Stomach smooth muscle (tissue), 2 donors: ENCODE measurements around the gene TMEM30B.
A peak's percentile ranks its signal among the peaks of the same experiment; 100 is the strongest.
"Not testable (repeated sequence)": the region's sequence is repeated elsewhere in the genome, so short reads cannot be mapped to it uniquely, and the experiment has no call there.

ENCODE experiments used
- H3K27ac ChIP-seq: one replicate; pipeline ENCODE4 v1.7.0; 2013; ENCODE audit warnings: mild to moderate bottlenecking, low read length, inconsistent platforms
- H3K27me3 ChIP-seq, 2 donors: one replicate each; pipeline ENCODE4 v1.7.0; 2013; ENCODE audit warnings: low read length in 2 of 2; ENCODE audit not compliant: insufficient read depth in 2 of 2, control insufficient read depth in 1 of 2
- H3K36me3 ChIP-seq, 2 donors: one replicate each; pipeline ENCODE4 v1.7.0; 2013; ENCODE audit warnings: low read length in 2 of 2; ENCODE audit not compliant: control insufficient read depth in 2 of 2, insufficient read depth in 2 of 2
- H3K4me1 ChIP-seq: one replicate; pipeline ENCODE4 v1.7.0; 2013; ENCODE audit warnings: low read length; ENCODE audit not compliant: control insufficient read depth, insufficient read depth
- H3K4me3 ChIP-seq, 2 donors: one replicate each; pipeline ENCODE4 v1.7.0; 2013; ENCODE audit warnings: low read length in 2 of 2
- H3K9ac ChIP-seq, 2 donors: one replicate each; pipeline ENCODE4 v1.7.0; 2013; ENCODE audit warnings: low read length in 2 of 2, mild to moderate bottlenecking in 1 of 2
- H3K9me3 ChIP-seq, 2 donors: one replicate each; pipeline ENCODE4 v1.7.0; 2013; ENCODE audit warnings: low read length in 2 of 2; ENCODE audit not compliant: control insufficient read depth in 2 of 2
- donor health status: healthy.
- donor health status: Pancreatic carcinoma.

The TMEM30B gene

DNA sequence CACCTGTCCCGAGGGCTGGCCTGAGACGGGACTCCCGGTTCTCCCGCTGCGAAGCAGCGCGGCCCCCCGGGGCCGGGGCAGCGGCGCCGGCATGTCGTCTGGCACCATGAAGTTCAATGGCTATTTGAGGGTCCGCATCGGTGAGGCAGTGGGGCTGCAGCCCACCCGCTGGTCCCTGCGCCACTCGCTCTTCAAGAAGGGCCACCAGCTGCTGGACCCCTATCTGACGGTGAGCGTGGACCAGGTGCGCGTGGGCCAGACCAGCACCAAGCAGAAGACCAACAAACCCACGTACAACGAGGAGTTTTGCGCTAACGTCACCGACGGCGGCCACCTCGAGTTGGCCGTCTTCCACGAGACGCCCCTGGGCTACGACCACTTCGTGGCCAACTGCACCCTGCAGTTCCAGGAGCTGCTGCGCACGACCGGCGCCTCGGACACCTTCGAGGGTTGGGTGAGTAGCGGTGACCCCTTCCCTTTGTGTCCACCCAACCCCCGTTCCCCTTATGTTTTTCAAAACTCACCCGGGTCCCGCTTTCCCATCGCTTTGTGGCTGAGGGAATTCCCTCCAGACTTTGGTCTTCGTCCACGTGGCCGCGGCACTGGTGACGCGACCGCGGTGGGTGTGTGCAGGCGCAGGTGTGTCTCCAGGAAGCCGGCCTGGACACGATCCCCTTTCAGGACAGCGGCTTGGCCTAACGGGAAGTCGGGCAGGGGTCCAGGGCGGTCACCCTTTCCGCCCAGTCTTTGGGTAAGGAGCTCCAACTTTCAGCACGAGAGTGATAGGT lies 41.1 kb upstream of the TMEM30B start:
- no peak overlapping the region for H3K27ac ChIP-seq
- H3K9me3 ChIP-seq = no peaks in the 10 kb centered on the region
- H3K4me1 ChIP-seq = peaks cover 6% of the 10 kb centered on the region
- no peaks in the 10 kb centered on the region for H3K36me3 ChIP-seq
- H3K27me3 ChIP-seq = peaks cover 16 to 23% of the 10 kb centered on the region in 2 donors
- peak overlapping the region; percentile 26 to 67 for H3K4me3 ChIP-seq
- H3K9ac ChIP-seq = peak overlapping the region; percentile 35 to 42

DNA sequence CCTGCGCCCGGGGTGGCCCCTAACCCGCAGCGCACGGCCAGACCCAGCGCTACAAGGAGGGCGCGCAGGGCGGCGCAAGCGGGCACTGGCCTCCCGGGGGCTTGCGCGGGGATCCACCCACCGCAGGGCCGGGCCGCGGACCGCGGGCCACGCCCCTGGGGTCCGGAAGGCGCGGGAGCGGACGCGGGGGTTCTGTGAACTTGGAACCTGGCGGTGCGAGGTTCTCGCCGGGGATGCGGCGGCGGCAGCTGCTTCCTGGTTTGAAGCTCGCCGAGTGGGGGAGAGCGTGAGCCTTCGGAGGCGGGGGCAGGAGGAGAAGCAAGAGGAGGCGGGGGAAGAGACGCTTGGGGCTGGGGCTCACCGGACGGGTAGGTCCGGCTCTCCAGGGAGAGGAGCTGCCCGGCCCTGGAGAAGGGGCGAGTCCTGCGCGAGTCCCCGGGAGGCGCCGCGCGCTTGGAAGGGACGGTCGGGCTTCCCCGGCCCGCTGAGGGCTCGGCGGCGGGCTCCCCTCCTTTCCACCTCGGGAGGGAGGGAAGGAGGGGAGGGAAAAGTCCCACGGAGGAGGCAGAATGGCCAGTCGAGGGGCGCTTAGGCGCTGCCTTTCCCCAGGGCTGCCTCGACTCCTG lies 40.4 kb upstream of the TMEM30B start, which contains the start of gene PRKCH:
PRKCH (plus strand) TSS at position 195 of the 626 bp plus-strand sequence. CDS start 523 bp downstream, outside the sequence.
- Histone ChIP-seq H3K27me3 (peaks cover 16 to 23% of the 10 kb centered on the region in 2 donors), H3K27ac (no peak within 1 kb of the TSS), H3K9ac (peak within 1 kb of the TSS; percentile 35 to 42)

DNA sequence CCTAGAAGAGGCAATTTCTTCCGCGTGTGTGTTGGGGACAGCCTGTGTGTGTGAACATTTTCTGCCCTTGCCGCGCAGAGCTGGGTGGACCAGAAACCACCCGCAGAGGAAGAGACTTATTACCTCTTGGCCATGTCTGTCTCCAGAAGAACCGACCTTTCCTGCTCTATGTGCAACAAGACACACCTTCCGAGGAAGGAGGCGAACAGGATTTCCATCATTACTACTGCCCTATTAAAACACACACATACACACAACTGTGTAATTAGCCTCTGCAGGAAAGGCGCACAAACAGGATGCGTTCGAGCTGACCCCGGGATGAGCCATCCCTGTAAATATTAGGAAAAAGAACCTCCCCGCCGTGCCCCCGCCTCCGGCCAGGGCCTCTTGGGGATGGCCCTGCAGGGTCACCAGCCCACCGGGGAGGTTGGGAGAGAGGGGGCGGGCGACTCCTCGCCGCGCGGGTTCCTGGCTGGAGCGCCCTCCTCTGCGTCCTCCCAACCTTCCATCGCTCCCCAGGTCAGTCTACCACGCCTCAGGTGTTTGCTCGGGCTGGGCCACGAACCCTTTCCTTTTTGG lies 39.8 kb upstream of the TMEM30B start:
- Histone ChIP-seq H3K9ac (no peak overlapping the region), H3K27me3 (peaks cover 16 to 23% of the 10 kb centered on the region in 2 donors), H3K27ac (no peak overlapping the region), H3K9me3 (no peaks in the 10 kb centered on the region), H3K4me1 (peaks cover 6% of the 10 kb centered on the region), H3K36me3 (no peaks in the 10 kb centered on the region), H3K4me3 (peak overlapping the region; percentile 28 to 67)

More for the DNA sequence above, 40.4 kb upstream of the TMEM30B start, which contains the start of gene PRKCH:
- no peaks in the 10 kb centered on the region for H3K36me3 ChIP-seq
- peak within 1 kb of the TSS; percentile 28 to 67 for H3K4me3 ChIP-seq
- no peaks in the 10 kb centered on the region for H3K9me3 ChIP-seq
- H3K4me1 ChIP-seq = peaks cover 6% of the 10 kb centered on the region

DNA sequence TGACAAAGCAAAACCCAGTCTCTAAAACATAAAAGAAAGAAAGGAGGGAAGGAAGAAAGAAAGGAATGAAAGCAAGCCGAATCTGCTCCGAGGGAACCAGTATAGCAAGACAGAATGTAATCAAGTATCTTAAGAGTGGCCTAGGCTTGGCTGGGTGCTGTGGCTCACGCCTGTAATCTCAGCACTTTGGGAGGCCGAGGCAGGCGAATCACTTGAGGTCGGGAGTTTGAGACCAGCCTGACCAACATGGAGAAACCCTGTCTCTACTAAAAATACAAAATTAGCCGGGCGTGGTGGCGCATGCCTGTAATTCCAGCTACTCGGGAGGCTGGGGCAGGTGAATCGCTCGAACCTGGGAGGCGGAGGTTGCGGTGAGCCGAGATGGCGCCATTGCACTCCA lies 39.0 kb upstream of the TMEM30B start:
- H3K4me1 ChIP-seq, H3K9me3 ChIP-seq, H3K36me3 ChIP-seq, H3K4me3 ChIP-seq, H3K9ac ChIP-seq, H3K27ac ChIP-seq: not testable (repeated sequence)
- H3K27me3 ChIP-seq = peaks cover 16 to 23% of the 10 kb centered on the region in 2 donors

DNA sequence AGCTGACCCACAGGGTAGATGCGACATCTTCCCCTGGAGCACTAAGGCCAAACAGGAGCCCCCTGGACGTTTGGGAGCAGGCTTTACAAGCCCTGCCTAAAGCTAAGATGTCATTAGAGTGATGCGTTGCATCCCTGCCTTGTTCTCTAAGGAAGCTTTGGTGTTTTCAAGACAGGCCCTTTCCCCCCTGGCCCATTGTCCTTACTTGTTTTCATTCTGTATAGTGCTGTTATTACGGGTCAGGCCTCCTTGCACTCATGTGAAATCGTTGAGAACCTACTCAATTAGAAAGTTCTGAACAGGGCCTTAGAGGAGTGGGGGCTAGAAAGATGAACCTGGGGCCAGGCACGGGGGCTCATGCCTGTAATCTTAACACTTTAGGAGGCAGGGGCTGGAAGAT lies 38.6 kb upstream of the TMEM30B start:
- Histone ChIP-seq H3K9ac (no peak overlapping the region), H3K9me3 (no peaks in the 10 kb centered on the region), H3K27ac (no peak overlapping the region)

DNA sequence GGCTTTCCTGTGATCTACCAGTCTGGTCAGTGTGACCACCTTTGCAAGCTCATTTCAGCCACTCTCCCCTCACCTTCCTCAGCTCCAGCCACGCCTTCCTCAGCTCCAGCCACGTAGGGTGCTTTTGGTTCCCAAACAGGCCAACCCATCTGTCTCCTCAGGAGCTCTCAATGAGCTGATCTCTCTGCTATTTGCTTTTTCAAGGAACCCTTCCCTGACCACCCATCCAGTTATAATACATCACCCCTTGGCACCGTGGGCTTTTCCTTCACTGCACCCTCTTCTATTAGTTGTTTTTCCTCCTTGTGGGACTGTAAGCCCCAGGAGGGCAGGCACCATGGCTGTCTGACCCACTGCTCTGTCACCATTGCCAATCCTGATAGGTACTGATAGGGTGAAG lies 37.9 kb upstream of the TMEM30B start:
- Histone ChIP-seq H3K4me1 (peaks cover 6% of the 10 kb centered on the region), H3K9ac (no peak overlapping the region), H3K9me3 (no peaks in the 10 kb centered on the region), H3K27ac (no peak overlapping the region), H3K27me3 (peaks cover 16 to 23% of the 10 kb centered on the region in 2 donors), H3K4me3 (no peak overlapping the region), H3K36me3 (no peaks in the 10 kb centered on the region)

More for the DNA sequence above, 38.6 kb upstream of the TMEM30B start:
- Histone ChIP-seq H3K4me1 (peaks cover 6% of the 10 kb centered on the region), H3K36me3 (no peaks in the 10 kb centered on the region), H3K27me3 (peaks cover 16 to 23% of the 10 kb centered on the region in 2 donors), H3K4me3 (no peak overlapping the region)

DNA sequence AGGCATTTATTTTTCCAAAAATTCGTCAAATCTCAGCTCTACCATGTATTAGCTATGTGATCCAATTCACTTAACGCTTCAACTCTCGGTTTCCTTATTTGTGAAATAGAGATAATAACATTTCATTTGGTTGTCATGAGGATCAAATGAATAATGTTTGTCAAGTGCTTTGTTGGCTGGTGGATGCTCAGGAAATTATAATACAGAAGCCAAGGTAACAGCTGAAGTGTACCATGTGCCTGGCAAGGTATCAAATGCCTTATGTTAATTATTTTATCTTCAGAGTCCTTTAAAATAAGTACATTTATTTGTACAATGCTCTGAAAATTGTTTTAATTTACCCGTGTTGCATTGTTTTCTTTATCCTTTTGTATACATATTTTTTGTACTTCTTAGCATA lies 34.2 kb upstream of the TMEM30B start:
- Histone ChIP-seq H3K4me1 (no peaks in the 10 kb centered on the region), H3K36me3 (no peaks in the 10 kb centered on the region), H3K4me3 (no peak overlapping the region), H3K27ac (no peak overlapping the region), H3K9me3 (no peaks in the 10 kb centered on the region), H3K27me3 (peaks cover 4 to 6% of the 10 kb centered on the region in 2 donors), H3K9ac (no peak overlapping the region)

DNA sequence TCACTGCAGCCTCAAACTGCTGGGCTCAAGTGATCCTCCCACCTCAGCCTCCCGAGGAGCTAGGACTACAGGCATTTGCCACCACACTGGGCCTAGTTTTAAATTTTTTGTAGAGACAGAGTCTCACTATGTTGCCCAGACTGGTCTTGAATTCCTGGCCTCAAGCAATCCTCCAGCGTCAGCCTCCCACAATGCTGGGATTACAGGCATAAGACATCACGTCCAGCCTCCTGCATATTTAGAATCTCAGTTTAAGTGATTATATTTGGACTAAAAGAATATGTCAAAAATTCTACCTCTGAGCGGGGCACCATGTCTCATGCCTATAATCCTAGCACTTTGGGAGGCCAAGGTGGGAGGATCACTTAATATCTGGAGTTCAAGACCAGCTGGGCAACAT lies 27.6 kb upstream of the TMEM30B start:
- not testable (repeated sequence) for H3K4me3 ChIP-seq, H3K9me3 ChIP-seq, H3K4me1 ChIP-seq, H3K36me3 ChIP-seq, H3K27me3 ChIP-seq, H3K27ac ChIP-seq, H3K9ac ChIP-seq

DNA sequence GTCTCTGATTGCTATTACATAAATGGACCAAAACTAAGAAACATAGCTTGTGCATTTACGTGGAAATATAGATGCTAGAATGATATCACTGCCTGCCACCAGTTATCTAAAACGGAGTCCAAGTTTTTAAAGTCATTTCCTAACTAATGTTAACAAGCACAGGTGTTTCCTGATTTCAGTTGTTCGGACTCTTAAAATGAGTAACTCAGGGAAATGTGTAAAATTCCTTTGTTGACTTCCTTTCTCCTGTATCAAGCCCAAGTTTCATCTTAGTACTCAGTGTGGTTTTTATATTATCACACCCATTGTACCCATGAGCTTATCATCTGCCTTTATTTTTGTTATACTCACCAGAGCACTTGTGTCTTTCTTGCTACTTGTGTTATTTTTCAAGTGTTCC lies 27.1 kb upstream of the TMEM30B start:
- no peaks in the 10 kb centered on the region for H3K27me3 ChIP-seq
- no peak overlapping the region for H3K4me3 ChIP-seq
- no peak overlapping the region for H3K9ac ChIP-seq
- no peaks in the 10 kb centered on the region for H3K4me1 ChIP-seq
- no peaks in the 10 kb centered on the region for H3K36me3 ChIP-seq
- H3K27ac ChIP-seq = no peak overlapping the region
- no peaks in the 10 kb centered on the region for H3K9me3 ChIP-seq

DNA sequence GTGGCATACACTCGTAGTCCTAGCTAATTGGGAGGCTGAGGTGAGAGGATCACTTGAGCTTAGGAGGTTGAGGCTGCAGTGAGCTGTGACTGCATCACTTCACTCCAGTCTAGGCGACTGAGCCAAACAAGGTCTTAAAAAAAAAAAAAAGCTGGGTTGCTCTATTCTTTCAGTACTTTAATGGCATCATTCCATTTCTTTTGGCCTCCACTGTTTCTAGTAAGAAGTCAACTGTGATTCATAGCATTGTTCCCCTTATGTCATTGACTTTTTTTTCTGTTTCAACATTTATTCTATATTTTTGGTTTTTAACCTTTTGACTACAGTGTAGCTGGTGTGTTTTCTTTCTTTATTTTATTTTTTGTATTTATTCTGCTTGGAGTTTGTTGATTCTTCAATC lies 23.6 kb upstream of the TMEM30B start:
- no peak overlapping the region for H3K9ac ChIP-seq
- no peaks in the 10 kb centered on the region for H3K9me3 ChIP-seq
- H3K4me1 ChIP-seq = no peaks in the 10 kb centered on the region
- no peaks in the 10 kb centered on the region for H3K27me3 ChIP-seq
- no peak overlapping the region for H3K27ac ChIP-seq
- no peaks in the 10 kb centered on the region for H3K36me3 ChIP-seq
- no peak overlapping the region for H3K4me3 ChIP-seq
